Endothelial cell (in vitro differentiated cells): ENCODE data around the gene CLMN. TPM values are rescaled to one million over a fixed set of nuclear protein-coding genes. Genes with fewer than 3 reads are reported as not detected.

ENCODE experiments used
- DNase-seq: peaks from one replicate; pipeline ENCODE4 v3.0.0; 2021; ENCODE audit warnings: low spot score
- H3K27ac Mint-ChIP-seq: one replicate; pipeline ENCODE4 v1.8.0; 2021; ENCODE audit warnings: mixed read lengths, inconsistent platforms; ENCODE audit not compliant: unreplicated experiment
- H3K27me3 Mint-ChIP-seq: one replicate; pipeline ENCODE4 v1.8.0; 2021; ENCODE audit warnings: mild to moderate bottlenecking, moderate library complexity, mixed read lengths, inconsistent platforms; ENCODE audit not compliant: unreplicated experiment
- H3K36me3 Mint-ChIP-seq: one replicate; pipeline ENCODE4 v1.8.0; 2021; ENCODE audit warnings: mild to moderate bottlenecking, low read depth, mixed read lengths, inconsistent platforms; ENCODE audit not compliant: unreplicated experiment
- H3K4me1 Mint-ChIP-seq: one replicate; pipeline ENCODE4 v1.8.0; 2021; ENCODE audit warnings: mild to moderate bottlenecking, mixed read lengths, inconsistent platforms; ENCODE audit not compliant: unreplicated experiment
- H3K4me3 Mint-ChIP-seq: one replicate; pipeline ENCODE4 v1.8.0; 2021; ENCODE audit warnings: mild to moderate bottlenecking, mixed read lengths, inconsistent platforms; ENCODE audit not compliant: unreplicated experiment
- H3K9me3 Mint-ChIP-seq: one replicate; pipeline ENCODE4 v1.8.0; 2021; ENCODE audit warnings: mixed read lengths, inconsistent platforms; ENCODE audit not compliant: unreplicated experiment
- CTCF ChIP-seq: fragments of 200-600 bp; sonication (generic); IDR thresholded peaks from one replicate; pipeline ENCODE4 v1.5.0; 2021; ENCODE audit warnings: antibody characterized with exemption; ENCODE audit not compliant: unreplicated experiment
- total RNA-seq: library from RNA; stranded (reverse); fragmentation: NEBNext Ultra II Directional; extraction: Animal tissue kit (Norgen Biotek cat#: 25700); gene quantifications from one replicate; pipeline ENCODE4 v1.2.1, GENCODE V29; 2021; ENCODE audit not compliant: unreplicated experiment

CLMN gene
- total RNA-seq, 1 donor from 2014 or later, result 0.46 TPM

- H3K27me3 Mint-ChIP-seq, result peaks cover 2% of the 10 kb centered on the region
- H3K4me3 Mint-ChIP-seq, result no peak overlapping the region
- peaks cover 8% of the 10 kb centered on the region for H3K36me3 Mint-ChIP-seq
- no peak for TF ChIP-seq CTCF
- no peaks in the 10 kb centered on the region for H3K9me3 Mint-ChIP-seq
- peaks cover 7% of the 10 kb centered on the region for H3K4me1 Mint-ChIP-seq
- DNase-seq, result no peak
- H3K27ac Mint-ChIP-seq, result peak overlapping the region; percentile 52
Measured at GRCh38 chr14:95146079-95146771, 173.5 kb downstream of the CLMN start.

GRCh38 chr14:95144849-95145248, 174.9 kb downstream of the CLMN start:
- Mint-ChIP-seq H3K27me3 (peaks cover 2% of the 10 kb centered on the region), H3K9me3 (no peaks in the 10 kb centered on the region), H3K4me1 (peaks cover 7% of the 10 kb centered on the region), H3K4me3 (no peak overlapping the region), H3K27ac (no peak overlapping the region), H3K36me3 (peaks cover 8% of the 10 kb centered on the region)
- TF ChIP-seq CTCF, result no peak
- DNase-seq, result no peak

GRCh38 chr14:95143808-95144620, 175.7 kb downstream of the CLMN start:
- no peak overlapping the region for H3K27ac Mint-ChIP-seq

GRCh38 chr14:95142208-95142607, 177.5 kb downstream of the CLMN start:
- no peak for TF ChIP-seq CTCF
- no peak overlapping the region for H3K27ac Mint-ChIP-seq

More at GRCh38 chr14:95143808-95144620, 175.7 kb downstream of the CLMN start:
- H3K4me1 Mint-ChIP-seq, result peaks cover 7% of the 10 kb centered on the region
- H3K27me3 Mint-ChIP-seq, result peaks cover 2% of the 10 kb centered on the region
- no peak overlapping the region for H3K4me3 Mint-ChIP-seq
- H3K36me3 Mint-ChIP-seq, result peaks cover 8% of the 10 kb centered on the region
- TF ChIP-seq CTCF, result no peak
- DNase-seq, result no peak
- no peaks in the 10 kb centered on the region for H3K9me3 Mint-ChIP-seq

GRCh38 chr14:95141684-95142083, 178.0 kb downstream of the CLMN start:
- Mint-ChIP-seq H3K27ac (no peak overlapping the region), H3K4me1 (peaks cover 12% of the 10 kb centered on the region), H3K27me3 (peaks cover under 1% of the 10 kb centered on the region), H3K4me3 (no peak overlapping the region), H3K9me3 (no peaks in the 10 kb centered on the region), H3K36me3 (peaks cover 8% of the 10 kb centered on the region)
- DNase-seq, result no peak
- no peak for TF ChIP-seq CTCF

More at GRCh38 chr14:95142208-95142607, 177.5 kb downstream of the CLMN start:
- Mint-ChIP-seq H3K4me3 (no peak overlapping the region), H3K9me3 (no peaks in the 10 kb centered on the region), H3K27me3 (peaks cover 2% of the 10 kb centered on the region), H3K36me3 (peaks cover 8% of the 10 kb centered on the region), H3K4me1 (peaks cover 12% of the 10 kb centered on the region)
- no peak for DNase-seq
